Gastroesophageal sphincter (tissue), 4 donors: ENCODE results near the gene CEBPE. TPM values are rescaled to one million over a fixed set of nuclear protein-coding genes. Genes with fewer than 3 reads are reported as not detected.

Experiments used
- ATAC-seq: fragments of 150-250 bp; one replicate; pipeline ENCODE4 v1.9.1; 2016; ENCODE audit warnings: mild to moderate bottlenecking, moderate library complexity
- H3K27ac ChIP-seq, 4 donors: fragments of 200-600 bp; sonication (generic) in 3 of 4; 1 replicate in 3 of 4; 2 replicates in 1 of 4; pipeline ENCODE4 v1.5.1; 2016 to 2019
- H3K27me3 ChIP-seq: fragments of 200-600 bp; sonication (generic); one replicate; pipeline ENCODE4 v1.5.1; 2019
- H3K36me3 ChIP-seq, 2 donors: fragments of 200-600 bp; sonication (generic); one replicate each; pipeline ENCODE4 v1.5.1; 2019; ENCODE audit warnings: control low read depth in 1 of 2
- H3K4me1 ChIP-seq, 3 donors: fragments of 200-600 bp; sonication (generic); 1 replicate in 2 of 3; 2 replicates in 1 of 3; pipeline ENCODE4 v1.5.1; 2016 to 2019; ENCODE audit warnings: control low read depth in 2 of 3
- H3K4me3 ChIP-seq, 2 donors: fragments of 200-600 bp; sonication (generic); one replicate each; pipeline ENCODE4 v1.5.1; 2019; ENCODE audit warnings: mild to moderate bottlenecking in 1 of 2, moderate library complexity in 1 of 2
- H3K9me3 ChIP-seq, 3 donors: fragments of 200-600 bp; sonication (generic); one replicate each; pipeline ENCODE4 v1.5.1; 2017 to 2019; ENCODE audit warnings: control low read depth in 2 of 3
- EP300 ChIP-seq: sonication (generic); formaldehyde crosslinking; IDR thresholded peaks from one replicate; pipeline ENCODE4 v1.6.1; 2017; ENCODE audit warnings: antibody characterized with exemption, mild to moderate bottlenecking
- POLR2A ChIP-seq, 2 donors: fragments of 450-650 bp; IDR thresholded peaks; one replicate each; pipeline ENCODE4 v1.6.1; 2017; ENCODE audit warnings: antibody characterized with exemption in 2 of 2, mild to moderate bottlenecking in 2 of 2, moderate library complexity in 1 of 2
- POLR2AphosphoS5 ChIP-seq: sonication (generic); formaldehyde crosslinking; IDR thresholded peaks from one replicate; pipeline ENCODE4 v1.6.1; 2017; ENCODE audit warnings: antibody characterized with exemption
- WGBS, 2 donors: methylation state at CpG; one replicate each; pipeline ENCODE4 v1.1.5; 2018; ENCODE audit warnings: low coverage in 1 of 2; 5-methylcytosine and 5-hydroxymethylcytosine counted together
- total RNA-seq, 4 donors: library from RNA; depleted of rRNA; stranded (reverse); fragments of >200 nt; gene quantifications; one replicate each; pipeline ENCODE4 v1.1.0, GENCODE V29; 2016
- TF ChIP-seq, protein P1 (sequence below), 4 experiments: fragments of 200-600 bp in 2 of 4; fragments of 450-650 bp in 2 of 4; sonication (generic) in 1 of 4; IDR thresholded peaks; one replicate each; pipeline ENCODE4 v1.5.1; 2017 to 2019; ENCODE audit warnings: antibody characterized with exemption in 4 of 4, mild to moderate bottlenecking in 2 of 4, moderate library complexity in 2 of 4

The CEBPE gene
- total RNA-seq, 4 donors from 2014 or later: not detected

- TF ChIP-seq, protein P1, sequence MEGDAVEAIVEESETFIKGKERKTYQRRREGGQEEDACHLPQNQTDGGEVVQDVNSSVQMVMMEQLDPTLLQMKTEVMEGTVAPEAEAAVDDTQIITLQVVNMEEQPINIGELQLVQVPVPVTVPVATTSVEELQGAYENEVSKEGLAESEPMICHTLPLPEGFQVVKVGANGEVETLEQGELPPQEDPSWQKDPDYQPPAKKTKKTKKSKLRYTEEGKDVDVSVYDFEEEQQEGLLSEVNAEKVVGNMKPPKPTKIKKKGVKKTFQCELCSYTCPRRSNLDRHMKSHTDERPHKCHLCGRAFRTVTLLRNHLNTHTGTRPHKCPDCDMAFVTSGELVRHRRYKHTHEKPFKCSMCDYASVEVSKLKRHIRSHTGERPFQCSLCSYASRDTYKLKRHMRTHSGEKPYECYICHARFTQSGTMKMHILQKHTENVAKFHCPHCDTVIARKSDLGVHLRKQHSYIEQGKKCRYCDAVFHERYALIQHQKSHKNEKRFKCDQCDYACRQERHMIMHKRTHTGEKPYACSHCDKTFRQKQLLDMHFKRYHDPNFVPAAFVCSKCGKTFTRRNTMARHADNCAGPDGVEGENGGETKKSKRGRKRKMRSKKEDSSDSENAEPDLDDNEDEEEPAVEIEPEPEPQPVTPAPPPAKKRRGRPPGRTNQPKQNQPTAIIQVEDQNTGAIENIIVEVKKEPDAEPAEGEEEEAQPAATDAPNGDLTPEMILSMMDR (IDR thresholded peaks at IDR 0.05): no peak
- TF ChIP-seq POLR2AphosphoS5 (no peak), EP300 (no peak), POLR2A (IDR thresholded peaks at IDR 0.05) (no peak)
- H3K4me1 ChIP-seq: peaks cover 0 to 12% (median 0%) of the 10 kb centered on the region in 3 donors
- no peak for ATAC-seq
- no peak overlapping the region for H3K27ac ChIP-seq
- H3K36me3 ChIP-seq: peaks cover 0 to 16% of the 10 kb centered on the region in 2 donors
- WGBS, 2 donors: 82% methylated on average over 2 of the region's 2 CpGs; no CpG with 5 or more reads in 1 of the 2 donors
- H3K9me3 ChIP-seq: no peaks in the 10 kb centered on the region
- H3K4me3 ChIP-seq: no peak overlapping the region
- H3K27me3 ChIP-seq: no peaks in the 10 kb centered on the region
Observed at GRCh38 chr14:23102801-23103200, 16.3 kb downstream of the CEBPE start.

- no peaks in the 10 kb centered on the region for H3K9me3 ChIP-seq
- peaks cover 0 to 20% of the 10 kb centered on the region in 2 donors for H3K36me3 ChIP-seq
- TF ChIP-seq, protein P1 (IDR thresholded peaks at IDR 0.05): no peak
- TF ChIP-seq EP300: no peak
- no peak for TF ChIP-seq POLR2AphosphoS5
- TF ChIP-seq POLR2A (IDR thresholded peaks at IDR 0.05): no peak
- peaks cover 0 to 19% (median 0%) of the 10 kb centered on the region in 3 donors for H3K4me1 ChIP-seq
- no peak overlapping the region for H3K4me3 ChIP-seq
- no peak for ATAC-seq
- WGBS, 2 donors: 52 to 79% methylated on average over 2 to 4 of the region's 10 CpGs
- no peaks in the 10 kb centered on the region for H3K27me3 ChIP-seq
- no peak overlapping the region for H3K27ac ChIP-seq
Observed at GRCh38 chr14:23101986-23102625, 16.9 kb downstream of the CEBPE start.

GRCh38 chr14:23101213-23101970 is 17.7 kb downstream of the CEBPE start:
- Histone ChIP-seq H3K9me3 (no peaks in the 10 kb centered on the region), H3K4me1 (peaks cover 0 to 26% (median 5%) of the 10 kb centered on the region in 3 donors), H3K27me3 (no peaks in the 10 kb centered on the region), H3K4me3 (no peak overlapping the region), H3K36me3 (peaks cover 0 to 20% of the 10 kb centered on the region in 2 donors), H3K27ac (no peak overlapping the region)
- no peak for ATAC-seq
- no peak for TF ChIP-seq POLR2A (IDR thresholded peaks at IDR 0.05)
- no peak for TF ChIP-seq POLR2AphosphoS5
- TF ChIP-seq EP300: no peak
- TF ChIP-seq, protein P1 (IDR thresholded peaks at IDR 0.05): no peak
- 30 to 100% methylated on average over 1 to 2 of the region's 6 CpGs for WGBS, 2 donors

GRCh38 chr14:23099212-23099861 is 19.7 kb downstream of the CEBPE start:
- WGBS, 2 donors: 17 to 88% methylated on average over 1 to 8 of the region's 10 CpGs
- Histone ChIP-seq H3K4me1 (peaks cover 0 to 22% (median 5%) of the 10 kb centered on the region in 3 donors), H3K4me3 (no peak overlapping the region), H3K9me3 (no peaks in the 10 kb centered on the region), H3K27ac (no peak overlapping the region), H3K27me3 (no peaks in the 10 kb centered on the region), H3K36me3 (peaks cover 0 to 20% of the 10 kb centered on the region in 2 donors)
- TF ChIP-seq POLR2A (IDR thresholded peaks at IDR 0.05) (no peak), EP300 (no peak), POLR2AphosphoS5 (no peak)
- TF ChIP-seq, protein P1 (IDR thresholded peaks at IDR 0.05): no peak
- no peak for ATAC-seq
